ENCODE data around the gene FITM2. TPM values are rescaled to one million over a fixed set of nuclear protein-coding genes. Genes with fewer than 3 reads are reported as not detected.
A peak's percentile ranks its signal among the peaks of the same experiment; 100 is the strongest.
"Not testable (repeated sequence)": the region's sequence is repeated elsewhere in the genome, so short reads cannot be mapped to it uniquely, and the experiment has no call there.

The FITM2 gene
- total RNA-seq, 1 donor from 2014 or later, result 7.5 TPM

GRCh38 chr20:44335675-44336074 is 24.7 kb upstream of the FITM2 start:
- DNase-seq (ENCODE audit: low spot score) (no peak), ATAC-seq (no peak)
- intact Hi-C loops (cut with DNase I), result no loop called here

GRCh38 chr20:44334709-44335108 is 23.7 kb upstream of the FITM2 start:
- DNase-seq (ENCODE audit: low spot score) (no peak), ATAC-seq (no peak)
- intact Hi-C loops (cut with DNase I), result no loop called here

- intact Hi-C loops (cut with DNase I), result no loop called here
- DNase-seq (ENCODE audit: low spot score) (no peak), ATAC-seq (no peak)
Observed at GRCh38 chr20:44334306-44334705, 23.3 kb upstream of the FITM2 start.

- no peak for ATAC-seq
- intact Hi-C loops (cut with DNase I), result no loop called here
Observed at GRCh38 chr20:44331201-44331600, 20.2 kb upstream of the FITM2 start.

GRCh38 chr20:44328428-44328827 is 17.4 kb upstream of the FITM2 start:
- DNase-seq (ENCODE audit: low spot score), result no peak
- intact Hi-C loops (cut with DNase I), result no loop called here
- ATAC-seq, result no peak

More at GRCh38 chr20:44331201-44331600, 20.2 kb upstream of the FITM2 start:
- DNase-seq (ENCODE audit: low spot score), result no peak

DNA sequence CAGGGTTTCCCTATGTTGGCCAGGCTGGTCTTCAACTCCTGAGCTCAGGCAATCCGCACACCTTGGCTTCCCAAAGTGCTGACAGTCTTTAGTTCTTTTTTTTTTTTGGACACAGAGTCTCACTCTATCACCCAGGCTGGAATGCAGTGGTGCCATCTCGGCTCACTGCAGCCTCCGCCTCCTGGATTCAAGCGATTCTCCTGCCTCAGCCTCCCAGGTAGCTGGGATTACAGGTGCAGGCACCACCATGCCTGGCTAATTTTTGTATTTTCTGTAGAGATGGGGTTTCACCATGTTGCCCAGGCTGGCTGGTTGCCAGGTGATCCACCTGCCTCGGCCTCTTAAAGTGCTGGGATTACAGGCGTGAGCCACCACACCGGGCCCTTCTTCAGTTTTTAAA is 16.7 kb upstream of the FITM2 start:
- intact Hi-C loops (cut with DNase I); DNase-seq (ENCODE audit: low spot score); ATAC-seq: not testable (repeated sequence)

GRCh38 chr20:44326391-44327159 is 15.6 kb upstream of the FITM2 start:
- ATAC-seq, result no peak
- intact Hi-C loops (cut with DNase I), result no loop called here
- no peak for DNase-seq (ENCODE audit: low spot score)

DNA sequence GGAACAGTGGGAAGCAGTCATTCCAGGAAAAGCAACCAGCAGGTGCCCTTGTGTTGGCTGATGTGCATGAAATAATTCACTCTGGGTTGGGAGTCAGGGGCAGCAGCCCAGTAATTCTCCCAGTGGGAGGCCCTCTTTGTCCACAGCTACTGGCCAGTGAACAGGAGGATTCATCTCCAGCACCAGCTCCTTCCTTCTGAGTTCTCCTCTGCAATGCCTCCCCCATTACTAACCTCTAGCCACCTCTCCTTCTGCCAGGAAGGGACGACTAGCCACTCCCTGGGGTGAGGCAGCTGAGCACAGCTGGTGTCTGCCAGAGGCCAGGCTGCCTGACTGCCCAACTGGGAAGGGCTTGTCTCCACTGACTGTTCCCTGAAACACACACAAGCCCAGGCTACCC is 13.3 kb upstream of the FITM2 start:
- ATAC-seq (no peak), DNase-seq (ENCODE audit: low spot score) (no peak)
- intact Hi-C loops (cut with DNase I), result no loop called here

GRCh38 chr20:44319839-44320422 is 8.9 kb upstream of the FITM2 start:
- DNase-seq (ENCODE audit: low spot score) (no peak), ATAC-seq (no peak)
- intact Hi-C loops (cut with DNase I), result loop anchor here (10.0 kb wide), 1 partner anchor 105 kb away; the partner anchor contains the start of gene OSER1

DNA sequence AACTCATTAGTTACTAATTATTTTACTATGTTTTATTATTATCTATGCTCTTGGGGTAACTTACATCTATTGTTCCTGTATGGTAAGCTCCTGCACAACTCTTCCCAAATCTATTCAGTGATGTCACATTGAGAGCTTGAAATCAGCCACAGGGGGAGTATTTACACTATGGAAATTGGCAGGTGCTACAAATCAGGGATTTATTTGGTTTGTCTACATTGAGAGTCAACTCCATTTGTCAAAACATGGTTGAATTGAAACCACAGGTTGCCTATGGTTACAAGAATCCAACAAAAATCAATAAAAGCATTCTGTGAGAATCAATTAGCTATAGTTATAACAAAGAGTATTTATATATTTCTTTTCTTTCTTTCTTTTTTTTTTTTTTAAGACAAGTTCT is 3.9 kb upstream of the FITM2 start:
- ATAC-seq (no peak), DNase-seq (ENCODE audit: low spot score) (no peak)
- intact Hi-C loops (cut with DNase I), result loop anchor here (10.0 kb wide), 1 partner anchor 100 kb away; the partner anchor contains the start of gene OSER1

- intact Hi-C loops (cut with DNase I), result loop anchor here (10.0 kb wide), 1 partner anchor 95 kb away; the partner anchor contains the start of gene OSER1
- ATAC-seq, result peak; percentile 66
- no peak for DNase-seq (ENCODE audit: low spot score)
Observed at GRCh38 chr20:44309763-44310663, 989 bp downstream of the FITM2 start.

DNA sequence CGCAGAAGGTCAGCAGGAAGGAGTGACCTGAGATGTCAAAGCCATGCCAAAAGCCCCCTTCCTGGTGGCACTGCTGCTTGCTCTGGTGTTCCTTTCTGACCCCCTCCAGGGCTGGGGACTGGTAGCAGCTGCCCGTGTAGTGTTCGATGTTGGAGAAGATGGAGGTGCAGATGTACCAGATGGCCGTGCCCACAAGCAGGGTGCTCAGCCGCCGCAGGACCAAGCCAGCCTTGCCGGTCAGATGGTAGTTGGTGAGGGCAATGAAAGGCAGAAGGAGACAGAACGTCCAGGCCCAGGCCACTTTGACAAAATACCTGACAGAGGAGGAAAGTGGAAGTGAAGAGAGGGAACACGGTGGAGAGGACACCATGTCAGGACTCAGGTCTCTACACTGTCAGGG is 4.1 kb downstream of the FITM2 start:
- DNase-seq (ENCODE audit: low spot score) (no peak), ATAC-seq (no peak)
- intact Hi-C loops (cut with DNase I), result no loop called here

DNA sequence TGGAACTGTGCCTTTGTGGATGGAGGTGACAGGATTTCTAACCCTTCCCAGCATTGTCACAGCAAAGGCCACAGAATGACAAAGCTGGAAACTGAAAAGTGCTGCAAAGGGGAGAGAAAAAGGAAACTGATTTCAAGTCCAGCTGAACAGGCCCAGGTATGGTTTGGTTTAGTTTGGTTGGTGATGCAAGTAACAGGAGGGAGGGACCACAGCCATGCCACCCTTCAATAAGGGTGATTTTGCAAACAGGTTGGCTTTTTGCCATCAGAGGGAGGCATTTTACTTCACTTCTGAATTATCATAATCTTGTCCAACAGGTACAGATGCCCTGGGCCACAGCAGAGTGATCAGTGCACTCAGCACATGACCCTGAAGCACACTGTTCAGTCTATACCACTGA is 6.6 kb downstream of the FITM2 start:
- no peak for ATAC-seq
- intact Hi-C loops (cut with DNase I), result no loop called here
- no peak for DNase-seq (ENCODE audit: low spot score)

DNA sequence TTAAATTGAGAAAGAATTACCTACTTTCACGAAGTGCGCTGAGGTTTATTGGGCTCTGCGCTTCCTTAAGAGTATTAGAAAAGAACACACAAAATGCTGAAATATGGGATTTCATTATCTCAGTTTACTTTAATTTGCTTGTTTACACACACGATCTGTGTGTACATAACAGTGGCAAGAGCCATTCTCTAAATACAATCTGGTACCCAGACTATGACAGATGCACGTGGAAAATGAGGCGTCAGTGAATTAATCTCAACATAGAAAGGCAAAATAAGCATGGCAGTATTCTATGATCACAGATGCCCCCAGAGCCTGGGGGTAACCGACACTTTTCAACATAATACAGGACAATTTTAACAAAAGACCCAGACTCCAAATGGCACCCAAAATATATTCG is 8.3 kb downstream of the FITM2 start:
- intact Hi-C loops (cut with DNase I), result no loop called here
- no peak for DNase-seq (ENCODE audit: low spot score)
- ATAC-seq, result no peak

DNA sequence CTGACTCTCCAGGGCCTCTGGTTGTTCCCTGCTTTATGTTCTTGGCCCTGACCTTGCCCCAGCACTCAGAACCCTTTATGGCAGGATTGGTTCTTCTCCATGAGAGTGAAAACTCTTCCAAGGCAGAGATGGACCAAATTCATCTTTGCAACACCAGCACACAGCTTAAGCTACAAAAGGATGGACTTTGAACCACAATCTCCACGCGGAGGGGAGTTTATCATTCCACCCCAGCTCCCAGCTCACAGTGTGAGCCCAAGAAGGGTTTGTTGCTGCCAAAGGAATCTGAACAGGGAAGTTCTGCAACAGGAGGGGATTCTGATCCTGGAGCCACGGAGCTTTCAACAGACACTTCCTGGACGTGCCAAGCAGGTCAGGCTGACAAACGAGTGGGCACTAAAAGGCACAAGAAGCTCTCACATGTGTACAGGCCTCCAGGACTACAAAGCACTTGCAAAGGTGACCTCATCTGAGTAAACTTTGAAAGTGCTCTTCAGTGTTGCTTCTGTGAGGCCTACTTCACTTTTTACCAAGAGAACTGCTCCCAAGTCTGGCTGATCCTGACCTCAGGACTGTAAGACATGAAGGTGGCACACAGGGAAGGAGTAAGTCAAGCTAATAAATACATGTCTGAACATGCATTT is 8.9 kb downstream of the FITM2 start:
- no peak for ATAC-seq
- intact Hi-C loops (cut with DNase I), result no loop called here
- no peak for DNase-seq (ENCODE audit: low spot score)

DNA sequence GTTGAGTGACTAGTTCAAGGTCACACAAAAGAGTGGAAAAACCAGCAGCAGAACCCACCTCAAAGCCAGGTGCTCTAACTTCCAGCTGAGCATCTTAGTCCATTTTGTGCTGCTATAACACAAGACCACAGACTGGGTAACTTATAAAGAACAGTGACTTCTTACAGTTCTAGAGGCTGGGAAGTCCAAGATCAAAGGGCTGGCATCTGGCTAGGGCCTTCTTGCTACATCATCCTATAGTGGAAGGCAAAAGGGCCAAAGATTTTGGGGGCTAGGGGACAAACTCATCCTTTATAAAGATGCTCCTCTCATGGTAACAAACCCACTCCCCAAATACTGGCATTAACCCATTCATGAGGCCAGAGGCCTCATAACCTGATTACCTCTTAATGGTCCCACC is 9.7 kb downstream of the FITM2 start:
- intact Hi-C loops (cut with DNase I), result no loop called here
- no peak for ATAC-seq
- DNase-seq (ENCODE audit: low spot score), result no peak

DNA sequence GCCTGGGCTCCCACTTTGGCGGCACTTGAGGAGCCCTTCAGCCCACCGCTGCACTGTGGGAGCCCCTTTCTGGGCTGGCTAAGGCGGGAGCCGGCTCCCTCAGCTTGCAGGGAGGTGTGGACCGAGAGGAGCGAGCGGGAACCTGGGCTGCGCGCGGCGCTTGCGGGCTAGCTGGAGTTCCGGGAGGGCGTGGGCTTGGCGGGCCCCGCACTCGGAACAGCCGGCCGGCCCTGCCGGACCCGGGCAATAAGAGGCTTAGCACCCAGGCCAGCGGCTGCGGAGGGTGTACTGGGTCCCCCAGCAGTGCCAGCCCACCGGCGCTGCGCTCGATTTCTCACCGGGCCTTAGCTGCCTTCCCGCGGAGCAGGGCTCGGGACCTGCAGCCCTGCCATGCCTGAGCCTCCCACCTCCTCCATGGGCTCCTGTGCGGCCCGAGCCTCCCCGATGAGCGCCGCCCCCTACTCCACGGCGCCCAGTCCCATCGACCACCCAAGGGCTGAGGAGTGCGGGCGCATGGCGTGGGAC is 11.9 kb downstream of the FITM2 start:
- DNase-seq (ENCODE audit: low spot score); intact Hi-C loops (cut with DNase I); ATAC-seq: not testable (repeated sequence)

GRCh38 chr20:44297721-44298120 is 13.3 kb downstream of the FITM2 start:
- ATAC-seq, result no peak
- intact Hi-C loops (cut with DNase I), result no loop called here
- no peak for DNase-seq (ENCODE audit: low spot score)

GRCh38 chr20:44296011-44296410 is 15.0 kb downstream of the FITM2 start:
- DNase-seq (ENCODE audit: low spot score), result no peak
- no peak for ATAC-seq

More at GRCh38 chr20:44296011-44296410, 15.0 kb downstream of the FITM2 start:
- intact Hi-C loops (cut with DNase I), result no loop called here

Measured in sciatic nerve (tissue), 2 donors.